ENCODE results near the gene PPIL4. TPM values are rescaled to one million over a fixed set of nuclear protein-coding genes. Genes with fewer than 3 reads are reported as not detected.

The PPIL4 gene
- total RNA-seq, 1 donor from 2014 or later: 18.6 TPM

GRCh38 chr6:149489967-149490366, 55.9 kb downstream of the PPIL4 start:
- intact Hi-C loops (cut with DNase I): no loop called here

GRCh38 chr6:149488815-149489214, 57.0 kb downstream of the PPIL4 start:
- no peak for DNase-seq (ENCODE audit: low spot score)
- intact Hi-C loops (cut with DNase I): no loop called here

More at GRCh38 chr6:149489967-149490366, 55.9 kb downstream of the PPIL4 start:
- no peak for DNase-seq (ENCODE audit: low spot score)

- no peak for DNase-seq (ENCODE audit: low spot score)
- intact Hi-C loops (cut with DNase I): no loop called here
Measured at GRCh38 chr6:149487316-149487715, 58.5 kb downstream of the PPIL4 start.

GRCh38 chr6:149484733-149485700, 60.8 kb downstream of the PPIL4 start, which contains the start of gene ZC3H12D:
Gene ZC3H12D, minus strand, starts transcription at chr6:149485014. Its CDS starts 10,471 bp downstream, at chr6:149474543.
- no peak for DNase-seq (ENCODE audit: low spot score)
- intact Hi-C loops (cut with DNase I): no loop called here

DNA sequence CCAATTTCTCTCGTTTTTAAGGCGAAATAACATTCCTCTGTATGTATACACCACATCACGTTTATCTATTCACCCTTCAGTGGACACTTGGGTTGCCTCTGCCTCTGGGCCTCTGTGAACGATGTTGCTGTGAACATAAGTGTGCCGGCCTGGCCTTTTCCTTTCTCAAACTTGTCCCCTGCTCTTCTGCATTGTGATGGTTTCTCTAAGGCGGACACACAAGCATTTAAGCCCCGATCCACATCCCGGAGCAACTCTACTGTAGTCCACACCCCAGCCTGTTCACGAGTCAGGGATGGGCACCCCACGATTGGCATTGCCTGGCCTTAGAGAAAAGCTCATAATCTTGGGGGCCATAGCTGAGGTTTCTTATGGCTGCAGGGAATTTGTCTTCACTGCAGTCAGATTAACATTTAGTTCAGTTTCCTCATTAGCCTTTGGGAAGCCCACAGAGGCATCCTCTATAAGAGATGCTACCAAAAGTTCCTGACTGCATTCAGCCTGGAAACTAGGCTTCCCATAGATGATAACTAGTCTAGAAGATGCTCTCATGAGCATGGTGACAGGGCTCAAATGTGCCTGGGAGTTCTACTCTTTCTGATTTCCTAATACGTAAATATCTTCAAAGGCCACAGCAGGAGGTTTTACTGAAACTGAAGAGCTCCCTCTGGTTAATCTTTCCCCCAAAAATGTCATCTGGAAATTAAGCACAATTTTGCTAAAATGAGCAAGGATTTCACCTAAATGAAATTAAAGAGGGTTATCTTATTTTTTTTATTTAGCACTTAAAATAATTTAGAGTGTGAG, 61.8 kb downstream of the PPIL4 start:
- intact Hi-C loops (cut with DNase I): no loop called here
- no peak for DNase-seq (ENCODE audit: low spot score)

DNA sequence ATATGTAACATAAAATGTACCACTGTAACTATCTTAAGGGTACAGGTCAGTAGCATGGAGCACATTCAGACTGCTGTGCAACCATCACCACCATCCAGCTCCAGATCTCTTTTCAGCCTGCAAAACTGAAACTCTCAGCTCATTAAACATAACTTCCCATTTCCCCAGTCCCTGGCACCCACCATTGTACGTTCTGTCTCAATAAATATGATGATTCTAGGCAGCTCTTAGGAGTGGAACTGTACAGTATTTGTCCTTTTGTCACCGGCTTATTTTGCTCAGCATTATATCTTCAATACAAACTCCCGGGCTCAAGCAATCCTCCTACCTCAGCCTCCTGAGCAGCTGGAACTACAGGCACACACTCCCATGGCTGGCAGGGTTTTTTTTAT, 62.5 kb downstream of the PPIL4 start:
- DNase-seq (ENCODE audit: low spot score): no peak
- intact Hi-C loops (cut with DNase I): no loop called here

GRCh38 chr6:149482545-149483333, 63.1 kb downstream of the PPIL4 start:
- intact Hi-C loops (cut with DNase I): no loop called here
- no peak for DNase-seq (ENCODE audit: low spot score)

- intact Hi-C loops (cut with DNase I): no loop called here
- no peak for DNase-seq (ENCODE audit: low spot score)
Measured at GRCh38 chr6:149480502-149481280, 65.2 kb downstream of the PPIL4 start.

DNA sequence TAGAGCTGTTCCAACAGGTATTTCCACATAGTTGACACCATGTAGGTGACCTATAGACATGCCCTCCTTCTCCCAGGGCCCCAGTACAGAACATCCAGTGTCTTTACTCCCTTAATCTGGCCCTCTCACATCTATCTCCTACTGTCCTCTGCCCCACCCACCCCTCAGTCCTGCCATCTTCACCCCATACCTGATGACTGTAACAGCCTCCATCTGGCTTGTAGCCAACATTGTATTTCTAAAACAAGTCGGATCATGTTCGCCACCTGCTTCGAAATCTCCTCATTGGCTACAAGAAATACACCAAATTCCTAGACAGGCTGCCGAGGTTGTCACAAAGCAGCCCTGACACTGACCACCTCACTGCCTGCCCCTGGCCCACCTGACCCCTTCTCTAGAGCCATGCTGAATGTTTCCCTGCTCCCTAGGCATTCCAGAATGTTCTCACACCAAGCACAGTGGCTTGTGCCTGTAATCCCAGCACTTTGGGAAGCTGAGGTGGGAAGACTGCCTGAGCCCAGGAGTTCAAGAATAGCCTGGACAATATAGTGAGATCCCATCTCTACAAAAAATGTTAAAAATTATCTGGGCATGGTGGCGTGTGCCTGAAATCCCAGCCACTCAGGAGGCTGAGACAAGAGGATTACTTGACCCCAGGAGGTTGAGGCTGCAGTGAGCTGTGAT, 67.1 kb downstream of the PPIL4 start:
- intact Hi-C loops (cut with DNase I): no loop called here
- no peak for DNase-seq (ENCODE audit: low spot score)

- no peak for DNase-seq (ENCODE audit: low spot score)
- intact Hi-C loops (cut with DNase I): no loop called here
Measured at GRCh38 chr6:149477544-149477943, 68.3 kb downstream of the PPIL4 start.

DNA sequence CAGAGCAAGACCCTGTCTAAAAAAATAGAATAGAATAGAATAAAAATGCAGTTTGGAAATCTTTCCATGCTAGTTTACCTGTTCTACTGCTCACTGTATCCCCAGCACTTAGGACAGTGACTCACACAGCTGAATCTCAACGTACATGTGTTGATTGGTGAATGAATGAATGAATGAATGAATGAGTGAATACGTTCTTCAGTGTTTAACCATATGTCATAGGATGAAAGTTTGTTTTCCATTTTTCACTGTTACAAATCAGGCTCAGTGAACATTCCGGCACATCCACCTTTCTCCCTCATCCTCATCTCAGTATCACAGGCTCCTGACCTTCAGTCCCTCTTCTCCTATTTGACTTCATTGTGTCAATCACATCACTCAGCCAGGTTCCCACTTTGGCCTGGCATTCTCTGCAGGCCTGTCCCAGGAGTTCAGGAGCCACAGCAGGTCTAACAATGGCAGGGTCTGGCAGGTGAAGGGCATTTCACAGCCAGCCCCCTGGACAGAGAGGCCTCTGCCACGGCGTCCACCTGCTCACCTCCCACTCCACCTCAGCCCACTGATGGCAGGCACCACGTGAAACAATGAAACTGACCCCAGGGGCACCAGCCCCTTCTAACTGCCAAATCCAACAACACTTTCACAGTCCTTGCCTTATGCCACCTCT, 68.9 kb downstream of the PPIL4 start:
- intact Hi-C loops (cut with DNase I): no loop called here
- no peak for DNase-seq (ENCODE audit: low spot score)

- intact Hi-C loops (cut with DNase I): no loop called here
Measured at GRCh38 chr6:149474108-149474935, 71.5 kb downstream of the PPIL4 start.

DNA sequence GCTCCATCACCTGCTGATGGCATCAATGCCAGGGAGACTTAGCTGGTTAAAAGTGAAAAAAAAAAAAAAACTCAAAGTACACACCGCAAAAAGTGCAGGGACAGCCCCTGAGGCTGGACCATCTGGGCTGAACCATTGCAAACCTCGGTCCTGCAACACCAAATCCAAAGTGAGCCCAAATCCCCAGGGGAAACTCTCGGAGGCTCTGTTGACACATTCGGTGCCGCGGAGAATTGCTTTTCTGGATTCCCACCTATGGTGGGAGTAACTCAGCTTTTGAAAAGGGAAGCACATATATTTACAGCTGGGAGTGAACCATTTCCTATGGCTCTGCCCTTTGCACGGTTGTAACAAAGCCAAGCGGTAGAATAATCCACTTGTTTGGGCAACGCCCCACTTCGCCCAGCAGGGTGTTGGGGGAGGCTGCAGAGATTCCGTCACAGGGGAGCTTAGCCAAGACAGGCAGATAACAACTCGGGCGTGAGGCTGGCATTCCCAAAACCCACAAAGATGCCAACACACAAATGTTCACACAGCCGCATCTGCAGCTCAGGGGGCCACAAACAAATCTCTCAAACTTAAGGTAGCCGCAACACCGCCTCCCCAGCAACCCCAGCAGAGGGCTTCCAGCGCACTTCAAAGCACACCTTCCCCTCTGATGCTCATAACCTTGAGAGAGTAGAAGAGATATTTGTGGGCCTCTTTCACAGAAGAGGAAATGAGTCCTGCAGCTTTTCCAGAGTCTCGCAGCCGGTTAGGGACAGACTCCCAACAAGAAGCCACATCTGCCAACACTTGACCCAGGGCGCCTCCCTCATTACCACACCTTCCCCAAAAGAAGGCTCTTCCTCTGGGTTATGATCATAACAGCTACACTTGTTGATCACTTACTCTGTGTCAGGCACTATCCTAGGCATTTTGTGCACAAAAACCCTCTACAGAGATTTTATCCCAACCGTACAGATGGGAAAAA, 72.5 kb downstream of the PPIL4 start:
- intact Hi-C loops (cut with DNase I): no loop called here
- DNase-seq (ENCODE audit: low spot score): no peak

More at GRCh38 chr6:149474108-149474935, 71.5 kb downstream of the PPIL4 start:
- no peak for DNase-seq (ENCODE audit: low spot score)

GRCh38 chr6:149472241-149472640, 73.6 kb downstream of the PPIL4 start:
- intact Hi-C loops (cut with DNase I): no loop called here
- DNase-seq (ENCODE audit: low spot score): no peak

- intact Hi-C loops (cut with DNase I): no loop called here
- no peak for DNase-seq (ENCODE audit: low spot score)
Measured at GRCh38 chr6:149471801-149472200, 74.0 kb downstream of the PPIL4 start.

DNA sequence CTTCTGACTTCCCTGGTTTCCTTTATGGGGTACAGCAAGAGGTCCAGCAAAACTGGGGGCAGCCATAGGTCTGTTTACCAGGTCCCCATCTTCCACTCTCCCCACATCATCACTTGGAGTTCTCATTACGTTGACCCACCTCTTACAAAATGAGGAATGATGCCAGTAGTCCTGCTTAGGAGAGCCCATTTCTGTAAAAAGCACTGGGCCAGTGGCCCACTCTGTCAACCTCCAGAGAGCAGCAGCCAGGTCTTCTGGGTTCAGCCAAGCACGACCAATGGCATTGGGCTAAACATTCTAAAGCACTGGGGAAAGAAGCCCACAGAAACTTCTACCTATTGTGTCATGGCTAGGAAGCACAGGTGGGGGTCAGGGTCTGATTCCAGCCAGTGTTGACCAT, 74.9 kb downstream of the PPIL4 start:
- DNase-seq (ENCODE audit: low spot score): no peak
- intact Hi-C loops (cut with DNase I): no loop called here
